T-helper 1 cell treated with Interleukin-12 subunit alpha and Interleukin-12 subunit beta and Interleukin-4 antibody, amounts not matched to agents 30 ng/mL and 1 ng/mL, for 36 hours (primary cell): ENCODE data around the gene MACF1. TPM values are rescaled to one million over a fixed set of nuclear protein-coding genes. Genes with fewer than 3 reads are reported as not detected.

Experiments
- intact Hi-C: fragments of 100-400 bp; cut with micrococcal nuclease; formaldehyde crosslinking; loops from one replicate; pipeline ENCODE4 v1.15.1; 2024
- total RNA-seq: library from RNA; stranded (reverse); gene quantifications from 2 replicates; pipeline ENCODE4 v1.2.3, GENCODE V29; 2022

MACF1 gene
- total RNA-seq, 1 donor from 2014 or later: 405 TPM

DNA sequence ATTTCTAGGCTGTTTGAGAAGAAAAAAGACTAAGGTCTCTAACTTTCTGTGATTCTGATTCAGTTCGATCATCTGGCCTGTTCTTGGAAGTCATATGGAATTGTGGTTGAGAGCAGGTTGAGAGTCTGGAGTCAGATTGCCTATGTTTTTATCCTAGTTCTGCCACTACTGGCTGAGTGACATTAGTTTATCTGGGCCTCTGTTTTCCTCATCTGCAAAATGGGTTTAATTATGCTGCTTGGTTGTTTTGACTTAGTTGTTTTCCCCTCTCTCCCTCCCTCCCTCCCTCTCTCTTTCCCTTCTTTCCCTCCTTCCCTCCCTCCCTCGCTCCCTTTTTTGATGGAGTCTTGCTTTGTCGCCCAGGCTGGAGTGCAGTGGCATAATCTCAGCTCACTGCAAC lies 6.2 kb downstream of the MACF1 start:
- intact Hi-C loops: no loop called here

- intact Hi-C loops: no loop called here
These were observed 8.0 kb downstream of the MACF1 start for GRCh38 chr1:39212499-39212898.

DNA sequence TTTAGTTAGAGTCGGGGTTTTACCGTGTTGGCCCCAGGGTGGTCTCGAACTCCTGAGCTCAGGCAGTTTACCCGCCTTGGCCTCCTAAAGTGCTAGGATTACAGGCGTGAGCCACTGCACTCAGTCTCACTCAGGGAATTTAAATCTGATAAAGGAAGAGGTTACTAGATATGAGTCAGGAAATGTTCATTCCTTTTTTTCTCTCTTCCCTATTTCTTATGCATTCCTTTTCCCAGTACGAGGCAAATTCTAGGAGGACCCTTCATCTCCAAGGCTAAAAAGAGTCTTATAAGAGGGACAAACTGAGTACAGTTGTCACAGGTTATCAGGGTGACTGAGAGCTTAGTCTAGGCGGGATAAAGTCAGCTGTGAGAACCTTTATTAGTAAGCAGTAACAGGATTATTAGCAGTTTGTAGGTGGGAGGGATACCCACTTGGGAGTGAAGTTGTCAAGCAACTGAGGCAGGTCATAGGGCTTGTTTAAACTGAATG lies 9.1 kb downstream of the MACF1 start:
- intact Hi-C loops: no loop called here

DNA sequence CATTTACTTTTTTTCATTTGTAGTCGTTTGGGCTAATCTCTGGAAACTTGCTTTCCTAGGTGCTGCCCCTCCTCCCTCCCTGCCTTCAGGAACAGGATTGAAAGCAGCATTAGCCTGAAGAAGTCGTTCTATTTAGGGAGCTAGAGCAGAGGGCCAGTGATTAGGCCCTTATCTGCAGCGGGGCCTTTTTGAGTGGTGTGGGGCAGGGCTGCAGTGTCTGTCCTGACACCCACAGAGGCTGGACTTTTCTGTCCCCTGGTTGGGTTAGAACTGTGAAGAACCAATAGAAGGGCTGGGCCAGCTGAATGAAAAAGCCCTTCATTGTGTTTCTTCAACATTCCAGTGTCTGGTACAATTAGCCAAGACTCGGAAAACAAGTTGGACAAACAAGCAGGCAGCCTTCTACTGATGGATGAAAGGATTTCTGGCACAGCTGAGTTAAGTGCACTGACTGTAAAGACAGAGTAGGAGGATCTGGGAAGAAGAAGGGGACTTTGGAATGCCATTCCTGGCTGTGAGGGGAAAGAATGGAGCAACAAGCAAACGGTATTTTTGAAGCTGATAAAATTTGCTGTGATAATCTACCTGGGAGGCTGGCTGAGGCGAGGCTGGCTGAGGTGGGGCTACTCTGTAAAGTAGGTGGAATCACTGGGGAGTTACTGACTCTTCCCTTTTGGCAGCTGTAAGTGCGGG lies 9.7 kb downstream of the MACF1 start:
- intact Hi-C loops: no loop called here

DNA sequence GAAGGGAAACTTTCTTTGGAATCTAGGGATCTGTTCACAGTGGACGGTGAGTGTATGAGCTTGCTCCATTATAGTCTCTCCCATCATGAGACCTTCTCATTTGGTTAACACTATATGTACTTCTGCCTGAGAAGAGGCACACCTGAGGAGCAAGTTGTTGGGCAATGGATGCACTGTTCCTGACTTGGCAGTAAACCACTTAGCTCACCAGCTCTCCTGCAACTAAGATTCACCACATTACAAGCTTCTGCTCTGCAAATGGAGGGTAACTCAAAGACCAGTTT lies 10.2 kb downstream of the MACF1 start:
- intact Hi-C loops: no loop called here

- intact Hi-C loops: loop anchor here (1.0 to 5.0 kb wide), 4 partner anchors 10 to 33 kb away; no protein-coding TSS in a partner anchor
These were observed 10.7 kb downstream of the MACF1 start for GRCh38 chr1:39214998-39215873.

- intact Hi-C loops: loop anchor here (2.0 to 5.0 kb wide), 2 partner anchors 14 to 34 kb away; no protein-coding TSS in a partner anchor
These were observed 12.3 kb downstream of the MACF1 start for GRCh38 chr1:39216771-39217170.

DNA sequence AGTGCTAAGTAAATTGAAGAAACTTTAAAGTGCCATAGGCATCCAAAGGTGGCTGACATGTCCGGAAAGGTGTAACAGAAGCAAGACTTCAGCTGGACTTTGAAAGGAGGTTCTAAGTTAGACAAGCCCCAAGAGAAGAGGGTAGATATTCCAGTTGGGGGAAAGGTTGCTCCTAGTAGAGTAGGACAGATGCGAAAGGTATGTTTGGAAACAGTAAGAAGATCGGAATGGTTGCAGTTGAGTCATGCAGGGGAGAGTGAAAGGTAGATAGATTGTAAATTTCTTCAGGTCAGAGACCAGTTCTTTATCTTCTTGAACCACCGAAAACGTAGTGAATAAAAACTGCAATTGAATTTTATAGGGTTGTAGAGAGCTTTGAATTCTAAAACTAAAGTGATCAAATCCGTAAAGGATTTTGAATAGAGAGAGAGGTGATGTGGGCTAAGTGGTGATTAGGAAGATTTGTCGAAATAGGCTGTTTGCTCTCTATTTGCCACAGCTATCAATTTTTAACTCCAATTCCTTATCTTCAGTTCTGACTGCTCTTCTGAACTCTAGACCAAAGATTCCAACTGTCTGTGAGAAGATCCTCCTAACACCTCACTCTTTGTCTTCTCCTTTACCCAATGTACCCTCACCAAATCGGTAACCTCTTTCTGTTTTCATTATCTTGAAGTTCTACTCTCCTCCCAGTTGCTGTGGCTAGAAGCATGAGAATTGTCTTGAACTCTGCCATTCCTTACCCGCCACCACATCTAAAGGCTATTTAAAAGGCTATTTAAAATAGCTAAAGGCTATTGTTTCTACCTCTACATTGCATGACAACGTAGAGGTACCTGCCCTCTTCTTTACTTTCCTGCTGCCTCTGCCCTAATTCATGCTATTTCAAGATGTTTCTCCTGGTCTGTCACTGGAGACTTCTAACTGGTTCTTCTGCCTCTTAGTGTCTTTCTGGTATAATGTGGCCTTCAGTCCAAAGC lies 16.7 kb downstream of the MACF1 start:
- intact Hi-C loops: no loop called here

- intact Hi-C loops: no loop called here
These were observed 19.9 kb downstream of the MACF1 start for GRCh38 chr1:39224295-39224829.

DNA sequence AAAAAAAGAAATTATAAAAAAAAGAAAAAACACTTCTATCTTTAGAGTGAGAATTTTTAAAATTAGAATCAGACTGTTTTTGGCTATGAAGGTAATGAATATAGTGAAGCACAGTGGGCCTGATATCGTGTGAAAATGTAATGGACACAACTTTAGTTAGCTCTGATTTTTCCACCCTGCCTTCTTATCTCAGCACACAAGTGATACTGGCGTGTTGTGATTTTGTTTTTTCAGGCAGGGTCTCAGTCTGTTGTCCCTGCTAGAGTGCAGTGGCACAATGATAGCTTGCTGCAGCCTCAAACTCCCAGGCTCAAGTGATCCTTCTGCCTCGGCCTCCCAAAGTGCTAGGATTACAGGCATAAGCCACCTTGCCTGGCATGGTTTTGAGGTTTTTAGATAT lies 22.3 kb downstream of the MACF1 start:
- intact Hi-C loops: loop anchor here (5.0 kb wide), 1 partner anchor 35 kb away; no protein-coding TSS in a partner anchor

DNA sequence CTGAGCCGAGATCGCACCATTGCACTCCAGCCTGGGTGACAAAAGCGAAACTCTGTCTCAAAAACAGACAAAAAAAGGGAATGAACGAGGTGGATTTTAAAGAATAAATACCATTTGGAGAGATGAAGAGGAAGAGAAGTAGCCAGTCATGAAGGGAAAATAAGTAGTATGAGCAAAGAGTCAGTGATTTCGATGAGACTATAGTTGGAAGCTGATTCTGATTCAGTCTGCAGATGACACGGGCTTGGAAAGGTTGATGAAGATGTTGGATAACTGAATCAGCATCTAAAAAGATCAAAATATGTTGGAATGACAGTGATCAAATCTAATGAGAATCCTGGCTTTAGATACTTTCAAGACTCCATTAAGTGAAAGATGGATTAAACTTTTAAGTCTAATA lies 23.8 kb downstream of the MACF1 start:
- intact Hi-C loops: loop anchor here (5.0 kb wide), 1 partner anchor 36 kb away; no protein-coding TSS in a partner anchor

GRCh38 chr1:39229504-39229903 lies 25.0 kb downstream of the MACF1 start:
- intact Hi-C loops: loop anchor here (5.0 kb wide), 1 partner anchor 37 kb away; no protein-coding TSS in a partner anchor

GRCh38 chr1:39230261-39231190 lies 26.0 kb downstream of the MACF1 start:
- intact Hi-C loops: loop anchor here (2.0 kb wide), 1 partner anchor 14 kb away; no protein-coding TSS in a partner anchor

- intact Hi-C loops: no loop called here
These were observed 32.5 kb downstream of the MACF1 start for GRCh38 chr1:39236971-39237370.

GRCh38 chr1:39238476-39238875 lies 34.0 kb downstream of the MACF1 start:
- intact Hi-C loops: no loop called here

GRCh38 chr1:39239968-39240367 lies 35.5 kb downstream of the MACF1 start:
- intact Hi-C loops: no loop called here

GRCh38 chr1:39243302-39243701 lies 38.8 kb downstream of the MACF1 start:
- intact Hi-C loops: no loop called here

GRCh38 chr1:39250460-39251240 lies 46.2 kb downstream of the MACF1 start:
- intact Hi-C loops: no loop called here

DNA sequence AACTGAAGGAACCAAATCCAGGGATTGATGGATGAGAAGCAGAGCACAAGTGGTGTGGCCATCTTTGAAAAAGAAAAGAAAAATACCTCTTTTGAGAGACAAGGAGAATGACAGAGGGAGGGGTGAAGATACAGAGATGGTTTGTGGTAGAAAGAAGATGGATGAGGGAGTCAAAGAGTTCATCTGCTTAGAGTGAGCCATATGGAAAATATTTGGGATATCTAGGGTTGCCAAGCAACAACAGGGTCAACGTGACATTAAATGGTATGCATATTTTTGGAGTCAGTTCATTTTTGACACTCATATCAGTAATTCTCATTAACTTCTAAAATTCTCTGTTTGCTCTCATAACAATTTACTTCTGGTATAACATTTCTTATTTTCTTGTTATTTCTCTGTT lies 50.7 kb downstream of the MACF1 start:
- intact Hi-C loops: no loop called here
